ENCODE results near the gene LPCAT3.

The LPCAT3 gene

GRCh38 chr12:6998715-6999451 is 19.4 kb downstream of the LPCAT3 start:
- DNase-seq (ENCODE audit: low read depth in 2 of 2) = no peak

- no peak for DNase-seq (ENCODE audit: low read depth in 2 of 2)
Observed at GRCh38 chr12:6996040-6996441, 22.2 kb downstream of the LPCAT3 start.

GRCh38 chr12:6987956-6988553 is 30.2 kb downstream of the LPCAT3 start:
- DNase-seq (ENCODE audit: low read depth in 2 of 2) = no peak

- no peak for DNase-seq (ENCODE audit: low read depth in 2 of 2)
Observed at GRCh38 chr12:6982532-6982931, 35.7 kb downstream of the LPCAT3 start.

GRCh38 chr12:6981152-6982052 is 36.9 kb downstream of the LPCAT3 start:
- no peak for DNase-seq (ENCODE audit: low read depth in 2 of 2)

GRCh38 chr12:6980740-6981139 is 37.5 kb downstream of the LPCAT3 start:
- no peak for DNase-seq (ENCODE audit: low read depth in 2 of 2)

- DNase-seq (ENCODE audit: low read depth in 2 of 2) = no peak
Observed at GRCh38 chr12:6980075-6980474, 38.2 kb downstream of the LPCAT3 start.

GRCh38 chr12:6979453-6979852 is 38.8 kb downstream of the LPCAT3 start:
- no peak for DNase-seq (ENCODE audit: low read depth in 2 of 2)

GRCh38 chr12:6979021-6979420 is 39.3 kb downstream of the LPCAT3 start:
- DNase-seq (ENCODE audit: low read depth in 2 of 2) = no peak

GRCh38 chr12:6978611-6979011 is 39.7 kb downstream of the LPCAT3 start:
- no peak for DNase-seq (ENCODE audit: low read depth in 2 of 2)

- DNase-seq (ENCODE audit: low read depth in 2 of 2) = no peak
Observed at GRCh38 chr12:6978188-6978587, 40.1 kb downstream of the LPCAT3 start.

- DNase-seq (ENCODE audit: low read depth in 2 of 2) = no peak
Observed at GRCh38 chr12:6977653-6978052, 40.6 kb downstream of the LPCAT3 start.

- no peak for DNase-seq (ENCODE audit: low read depth in 2 of 2)
Observed at GRCh38 chr12:6975297-6976032, 42.8 kb downstream of the LPCAT3 start.

- DNase-seq (ENCODE audit: low read depth in 2 of 2) = no peak
Observed at GRCh38 chr12:6974180-6974579, 44.1 kb downstream of the LPCAT3 start.

GRCh38 chr12:6970096-6970527 is 48.2 kb downstream of the LPCAT3 start:
- DNase-seq (ENCODE audit: low read depth in 2 of 2) = no peak

GRCh38 chr12:6968426-6968825 is 49.9 kb downstream of the LPCAT3 start:
- DNase-seq (ENCODE audit: low read depth in 2 of 2) = no peak

- DNase-seq (ENCODE audit: low read depth in 2 of 2) = no peak
Observed at GRCh38 chr12:6967651-6968100, 50.6 kb downstream of the LPCAT3 start.

GRCh38 chr12:6966351-6966750 is 51.9 kb downstream of the LPCAT3 start:
- no peak for DNase-seq (ENCODE audit: low read depth in 2 of 2)

- DNase-seq (ENCODE audit: low read depth in 2 of 2) = no peak
Observed at GRCh38 chr12:6965714-6966113, 52.6 kb downstream of the LPCAT3 start.

GRCh38 chr12:6965026-6965661 is 53.1 kb downstream of the LPCAT3 start:
- peak; percentile 74 to 79 for DNase-seq (ENCODE audit: low read depth in 2 of 2)

GRCh38 chr12:6964605-6965025 is 53.7 kb downstream of the LPCAT3 start:
- DNase-seq (ENCODE audit: low read depth in 2 of 2) = no peak
